K562 (cell line): Measurements from ENCODE around the gene YLPM1. TPM values are rescaled to one million over a fixed set of nuclear protein-coding genes. Genes with fewer than 3 reads are reported as not detected.

Source experiments
- GABPB2 ChIP-seq: fragments of 250-450 bp; sonication (Bioruptor Pico); conservative IDR thresholded peaks from 2 replicates; pipeline ENCODE4 v1.5.1; 2021; ENCODE audit warnings: mild to moderate bottlenecking
- HMG20B ChIP-seq: fragments of 250-450 bp; sonication (Bioruptor Pico); IDR thresholded peaks from 2 replicates; pipeline ENCODE4 v1.5.0; 2021; ENCODE audit warnings: mild to moderate bottlenecking
- HNRNPH1 ChIP-seq: fragments of 200-400 bp; formaldehyde crosslinking; optimal IDR thresholded peaks from 2 replicates; pipeline ENCODE3; 2017; ENCODE audit warnings: low read depth, mild to moderate bottlenecking, low read length, moderate library complexity
- HNRNPL ChIP-seq: fragments of 200-400 bp; formaldehyde crosslinking; IDR thresholded peaks from 2 replicates; pipeline ENCODE4 v1.6.1; 2017; ENCODE audit warnings: low read depth, mild to moderate bottlenecking, low read length
- KDM5B ChIP-seq: fragments of 200-600 bp; sonication (generic); IDR thresholded peaks from 2 replicates; pipeline ENCODE4 v1.6.1; 2012; ENCODE audit warnings: low read depth, mild to moderate bottlenecking, moderate library complexity, low read length, control low read depth, inconsistent platforms; ENCODE audit not compliant: insufficient replicate concordance
- L3MBTL2 ChIP-seq: fragments of 450-650 bp; IDR thresholded peaks from 2 replicates; pipeline ENCODE4 v1.6.1; 2016; ENCODE audit warnings: mild to moderate bottlenecking, moderate library complexity
- LCOR ChIP-seq: sonication (generic); formaldehyde crosslinking; IDR thresholded peaks from 2 replicates; pipeline ENCODE4 v1.8.0; 2022; ENCODE audit warnings: mild to moderate bottlenecking, missing genetic modification reagents
- MIER1 ChIP-seq: fragments of 450-650 bp; IDR thresholded peaks from 2 replicates; pipeline ENCODE4 v1.6.1; 2016; ENCODE audit warnings: antibody characterized with exemption, mild to moderate bottlenecking, low read depth
- NFRKB ChIP-seq: fragments of 450-650 bp; IDR thresholded peaks from 2 replicates; pipeline ENCODE4 v1.6.1; 2016; ENCODE audit warnings: low read depth
- NRF1 ChIP-seq, 2 experiments: fragments of 450-650 bp; IDR thresholded peaks in 1 of 2; conservative IDR thresholded peaks in 1 of 2; 2 replicates each; pipeline ENCODE4 v1.6.1; 2014; ENCODE audit warnings: mild to moderate bottlenecking in 2 of 2
- POLR2AphosphoS5 ChIP-seq: IDR thresholded peaks from 2 replicates; pipeline ENCODE4 v1.6.1; 2011; ENCODE audit warnings: mild to moderate bottlenecking, low read depth, low read length, moderate library complexity; ENCODE audit not compliant: control insufficient read depth, insufficient read depth
- RBM22 ChIP-seq: fragments of 200-400 bp; formaldehyde crosslinking; IDR thresholded peaks from 2 replicates; pipeline ENCODE4 v1.6.1; 2018; ENCODE audit warnings: low read length, low read depth; ENCODE audit not compliant: poor library complexity, severe bottlenecking
- SMARCA5 ChIP-seq: fragments of 450-650 bp; IDR thresholded peaks from 2 replicates; pipeline ENCODE4 v1.6.1; 2016
- TCFL5 ChIP-seq: fragments of 250-450 bp; sonication (Bioruptor Pico); conservative IDR thresholded peaks from 2 replicates; pipeline ENCODE4 v1.6.1; 2021; ENCODE audit warnings: mild to moderate bottlenecking, moderate library complexity, matching md5 sums
- ZC3H11A ChIP-seq: IDR thresholded peaks from 2 replicates; pipeline ENCODE4 v1.6.1; 2012; ENCODE audit warnings: low read depth, low read length, improper control_type of control experiment
- ZNF140 ChIP-seq: fragments of 250-450 bp; sonication (Bioruptor Pico); IDR thresholded peaks from 2 replicates; pipeline ENCODE4 v1.8.0; 2021; ENCODE audit warnings: moderate library complexity, mild to moderate bottlenecking, inconsistent platforms
- ZNF217 ChIP-seq: sonication (generic); formaldehyde crosslinking; IDR thresholded peaks from 2 replicates; pipeline ENCODE4 v1.8.0; 2022; ENCODE audit warnings: mild to moderate bottlenecking, missing genetic modification reagents
- ZNF282 ChIP-seq: sonication (generic); formaldehyde crosslinking; IDR thresholded peaks from 2 replicates; pipeline ENCODE4 v1.8.1; 2023; ENCODE audit warnings: missing genetic modification reagents
- polyA plus RNA-seq, 8 experiments: library from polyadenylated mRNA; depleted of rRNA in 4 of 8; stranded (reverse) in 5 of 8; unstranded in 3 of 8; fragments of >200 nt; fragmentation: Nextera tagmentation in 2 of 8; fragmentation: Illumina TruSeq in 1 of 8; extraction: Ambion mirVana in 2 of 8; extraction: Trizol in 1 of 8; gene quantifications; 2 replicates each; pipeline versions ENCODE4 v1.2.1 to v1.2.3, GENCODE V29; 2011 to 2014; ENCODE audit warnings: inconsistent platforms in 1 of 8, missing spikeins in 1 of 8
- total RNA-seq, 7 experiments: library from RNA; depleted of rRNA in 6 of 7; stranded (reverse); fragments of >200 nt in 6 of 7; fragmentation: Illumina TruSeq in 2 of 7; extraction: Trizol in 2 of 7; gene quantifications; 2 replicates each; pipeline versions ENCODE4 v1.2.1 to v1.2.3, GENCODE V29; 2011 to 2021; ENCODE audit warnings: low replicate concordance in 1 of 7
- TF ChIP-seq, protein P1 (sequence below): fragments of 200-800 bp; sonication (Bioruptor generic); IDR thresholded peaks from 2 replicates; pipeline ENCODE4 v1.6.1; 2017; ENCODE audit warnings: missing genetic modification characterization, missing compliant biosample characterization
- TF ChIP-seq, protein P2 (sequence below): fragments of 250-450 bp; sonication (Bioruptor Pico); IDR thresholded peaks from 2 replicates; pipeline ENCODE4 v1.6.1; 2021; ENCODE audit warnings: mild to moderate bottlenecking
- TF ChIP-seq, protein P3 (sequence below): fragments of 200-800 bp; sonication (Bioruptor generic); IDR thresholded peaks from 2 replicates; pipeline ENCODE4 v1.6.1; 2016; ENCODE audit warnings: missing genetic modification characterization, missing compliant biosample characterization
- TF ChIP-seq, protein P4 (sequence below): fragments of 250-450 bp; sonication (Bioruptor Pico); IDR thresholded peaks from 2 replicates; pipeline ENCODE4 v1.8.0; 2021; ENCODE audit warnings: moderate library complexity, mild to moderate bottlenecking, inconsistent platforms

The YLPM1 gene
- total and polyA plus RNA-seq, 9 of the 15 experiments (the other 6 are each of a cell fraction or from before 2014, with no cell fraction given), result 7.2 to 32.7 (median 14.6) TPM

DNA sequence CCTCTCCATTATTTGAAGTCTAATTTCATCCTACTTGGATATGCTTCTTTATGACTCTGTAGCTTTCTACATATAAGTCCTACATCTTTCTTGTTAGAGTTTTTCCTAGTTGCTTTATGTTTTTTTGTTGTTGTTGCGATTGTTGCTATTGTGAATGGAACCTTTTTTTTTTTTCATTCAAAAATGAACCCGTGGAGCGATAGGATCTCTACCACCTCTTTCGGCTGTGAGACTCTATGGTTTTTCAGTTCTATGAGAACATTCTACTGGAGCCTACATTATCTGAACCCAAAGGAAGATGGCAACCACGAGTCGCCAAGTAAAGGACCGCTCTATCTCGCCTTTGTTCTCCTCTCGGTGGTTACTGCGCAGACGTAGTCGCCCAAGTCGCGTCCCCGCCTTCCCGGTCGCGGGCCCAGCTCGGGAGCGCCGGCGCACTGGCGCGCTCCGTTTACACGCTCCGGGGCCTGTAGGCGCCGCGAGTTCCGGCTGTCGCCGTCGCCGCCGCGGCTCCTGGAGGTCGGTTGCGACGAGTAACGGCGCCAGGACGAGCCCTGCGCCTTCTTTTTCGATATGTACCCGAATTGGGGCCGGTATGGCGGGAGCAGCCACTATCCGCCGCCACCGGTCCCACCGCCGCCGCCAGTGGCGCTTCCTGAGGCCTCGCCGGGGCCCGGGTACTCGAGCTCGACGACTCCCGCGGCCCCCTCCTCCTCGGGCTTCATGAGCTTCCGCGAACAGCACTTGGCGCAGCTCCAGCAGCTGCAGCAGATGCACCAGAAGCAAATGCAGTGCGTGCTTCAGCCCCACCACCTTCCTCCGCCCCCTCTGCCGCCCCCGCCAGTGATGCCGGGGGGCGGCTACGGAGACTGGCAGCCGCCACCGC, at the start of gene YLPM1 (continued):
- TF ChIP-seq, protein P1, sequence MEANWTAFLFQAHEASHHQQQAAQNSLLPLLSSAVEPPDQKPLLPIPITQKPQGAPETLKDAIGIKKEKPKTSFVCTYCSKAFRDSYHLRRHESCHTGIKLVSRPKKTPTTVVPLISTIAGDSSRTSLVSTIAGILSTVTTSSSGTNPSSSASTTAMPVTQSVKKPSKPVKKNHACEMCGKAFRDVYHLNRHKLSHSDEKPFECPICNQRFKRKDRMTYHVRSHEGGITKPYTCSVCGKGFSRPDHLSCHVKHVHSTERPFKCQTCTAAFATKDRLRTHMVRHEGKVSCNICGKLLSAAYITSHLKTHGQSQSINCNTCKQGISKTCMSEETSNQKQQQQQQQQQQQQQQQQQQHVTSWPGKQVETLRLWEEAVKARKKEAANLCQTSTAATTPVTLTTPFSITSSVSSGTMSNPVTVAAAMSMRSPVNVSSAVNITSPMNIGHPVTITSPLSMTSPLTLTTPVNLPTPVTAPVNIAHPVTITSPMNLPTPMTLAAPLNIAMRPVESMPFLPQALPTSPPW (CRISPR knock-in tag), result peak; percentile 23; the same call in 1 of the 2 replicates
- TF ChIP-seq, protein P2, sequence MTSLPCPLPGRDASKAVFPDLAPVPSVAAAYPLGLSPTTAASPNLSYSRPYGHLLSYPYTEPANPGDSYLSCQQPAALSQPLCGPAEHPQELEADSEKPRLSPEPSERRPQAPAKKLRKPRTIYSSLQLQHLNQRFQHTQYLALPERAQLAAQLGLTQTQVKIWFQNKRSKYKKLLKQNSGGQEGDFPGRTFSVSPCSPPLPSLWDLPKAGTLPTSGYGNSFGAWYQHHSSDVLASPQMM, result no peak
- no peak for TF ChIP-seq LCOR
- TF ChIP-seq ZNF282 (CRISPR knock-in tag), result no peak
- no peak for TF ChIP-seq SMARCA5
- TF ChIP-seq ZNF140 (CRISPR knock-in tag), result no peak
- TF ChIP-seq RBM22, result no peak
- TF ChIP-seq HMG20B (CRISPR knock-in tag), result no peak
- TF ChIP-seq TCFL5, result no peak
- no peak for TF ChIP-seq HNRNPH1
- TF ChIP-seq L3MBTL2, result peak; percentile 62
- no peak for TF ChIP-seq ZC3H11A
- TF ChIP-seq NRF1 (conservative IDR thresholded peaks at IDR 0.05 in 1 of 2, IDR thresholded peaks at IDR 0.05 in 1 of 2), result peak; percentile 93 to 94
- TF ChIP-seq MIER1, result no peak
- TF ChIP-seq HNRNPL, result no peak
- TF ChIP-seq ZNF217, result no peak
- TF ChIP-seq, protein P3, sequence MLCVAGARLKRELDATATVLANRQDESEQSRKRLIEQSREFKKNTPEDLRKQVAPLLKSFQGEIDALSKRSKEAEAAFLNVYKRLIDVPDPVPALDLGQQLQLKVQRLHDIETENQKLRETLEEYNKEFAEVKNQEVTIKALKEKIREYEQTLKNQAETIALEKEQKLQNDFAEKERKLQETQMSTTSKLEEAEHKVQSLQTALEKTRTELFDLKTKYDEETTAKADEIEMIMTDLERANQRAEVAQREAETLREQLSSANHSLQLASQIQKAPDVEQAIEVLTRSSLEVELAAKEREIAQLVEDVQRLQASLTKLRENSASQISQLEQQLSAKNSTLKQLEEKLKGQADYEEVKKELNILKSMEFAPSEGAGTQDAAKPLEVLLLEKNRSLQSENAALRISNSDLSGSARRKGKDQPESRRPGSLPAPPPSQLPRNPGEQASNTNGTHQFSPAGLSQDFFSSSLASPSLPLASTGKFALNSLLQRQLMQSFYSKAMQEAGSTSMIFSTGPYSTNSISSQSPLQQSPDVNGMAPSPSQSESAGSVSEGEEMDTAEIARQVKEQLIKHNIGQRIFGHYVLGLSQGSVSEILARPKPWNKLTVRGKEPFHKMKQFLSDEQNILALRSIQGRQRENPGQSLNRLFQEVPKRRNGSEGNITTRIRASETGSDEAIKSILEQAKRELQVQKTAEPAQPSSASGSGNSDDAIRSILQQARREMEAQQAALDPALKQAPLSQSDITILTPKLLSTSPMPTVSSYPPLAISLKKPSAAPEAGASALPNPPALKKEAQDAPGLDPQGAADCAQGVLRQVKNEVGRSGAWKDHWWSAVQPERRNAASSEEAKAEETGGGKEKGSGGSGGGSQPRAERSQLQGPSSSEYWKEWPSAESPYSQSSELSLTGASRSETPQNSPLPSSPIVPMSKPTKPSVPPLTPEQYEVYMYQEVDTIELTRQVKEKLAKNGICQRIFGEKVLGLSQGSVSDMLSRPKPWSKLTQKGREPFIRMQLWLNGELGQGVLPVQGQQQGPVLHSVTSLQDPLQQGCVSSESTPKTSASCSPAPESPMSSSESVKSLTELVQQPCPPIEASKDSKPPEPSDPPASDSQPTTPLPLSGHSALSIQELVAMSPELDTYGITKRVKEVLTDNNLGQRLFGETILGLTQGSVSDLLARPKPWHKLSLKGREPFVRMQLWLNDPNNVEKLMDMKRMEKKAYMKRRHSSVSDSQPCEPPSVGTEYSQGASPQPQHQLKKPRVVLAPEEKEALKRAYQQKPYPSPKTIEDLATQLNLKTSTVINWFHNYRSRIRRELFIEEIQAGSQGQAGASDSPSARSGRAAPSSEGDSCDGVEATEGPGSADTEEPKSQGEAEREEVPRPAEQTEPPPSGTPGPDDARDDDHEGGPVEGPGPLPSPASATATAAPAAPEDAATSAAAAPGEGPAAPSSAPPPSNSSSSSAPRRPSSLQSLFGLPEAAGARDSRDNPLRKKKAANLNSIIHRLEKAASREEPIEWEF (CRISPR knock-in tag), result no peak
- peak; percentile 79; the same call in 1 of the 2 replicates for TF ChIP-seq POLR2AphosphoS5
- TF ChIP-seq GABPB2 (CRISPR knock-in tag), result no peak
- TF ChIP-seq KDM5B, result peak; percentile 79
- TF ChIP-seq NFRKB, result peak; percentile 60; the same call in 1 of the 2 replicates
- TF ChIP-seq, protein P4, sequence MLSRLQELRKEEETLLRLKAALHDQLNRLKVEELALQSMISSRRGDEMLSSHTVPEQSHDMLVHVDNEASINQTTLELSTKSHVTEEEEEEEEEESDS (CRISPR knock-in tag), result no peak
